Fibroblast of lung (primary cell): ENCODE data around the gene CALCB. TPM values are rescaled to one million over a fixed set of nuclear protein-coding genes. Genes with fewer than 3 reads are reported as not detected.

ENCODE experiments used
- DNase-seq, 2 donors: peaks; one replicate each; pipeline versions ENCODE4 v3.0.0 to v3.0.0-alpha.2; 2010; ENCODE audit warnings: low read depth in 2 of 2
- H2AFZ ChIP-seq: 2 replicates; pipeline ENCODE4 v1.5.1; 2012; ENCODE audit warnings: low read length, control low read depth, inconsistent platforms
- H3K27ac ChIP-seq: 2 replicates; pipeline ENCODE4 v1.5.1; 2011; ENCODE audit warnings: low read length, control low read depth; ENCODE audit not compliant: insufficient read depth
- H3K27me3 ChIP-seq: 2 replicates; pipeline ENCODE4 v1.5.1; 2011; ENCODE audit warnings: mild to moderate bottlenecking, low read length; ENCODE audit not compliant: control insufficient read depth, insufficient read depth
- H3K36me3 ChIP-seq: 2 replicates; pipeline ENCODE4 v1.5.1; 2011; ENCODE audit warnings: low read length; ENCODE audit not compliant: control insufficient read depth, insufficient read depth
- H3K4me1 ChIP-seq: 2 replicates; pipeline ENCODE4 v1.5.1; 2011; ENCODE audit warnings: low read length; ENCODE audit not compliant: control insufficient read depth, insufficient read depth; ENCODE audit errors: extremely low read depth
- H3K4me2 ChIP-seq: 2 replicates; pipeline ENCODE4 v1.5.1; 2011; ENCODE audit warnings: low read length, control low read depth; ENCODE audit not compliant: insufficient read depth; ENCODE audit errors: extremely low read depth
- H3K4me3 ChIP-seq, 4 experiments: fragments of 200-600 bp in 1 of 4; sonication (generic) in 1 of 4; replicated peaks in 1 of 4; 2 replicates each; pipeline ENCODE4 v1.5.1; 2011 to 2016; ENCODE audit warnings: low read length in 4 of 4, low read depth in 3 of 4, mild to moderate bottlenecking in 3 of 4, control low read depth in 2 of 4, inconsistent platforms in 1 of 4, mixed read lengths in 1 of 4; ENCODE audit not compliant: insufficient read depth in 1 of 4; ENCODE audit errors: control extremely low read depth in 1 of 4
- H3K79me2 ChIP-seq: 2 replicates; pipeline ENCODE4 v1.5.1; 2012; ENCODE audit warnings: mild to moderate bottlenecking, low read length, inconsistent platforms; ENCODE audit not compliant: control insufficient read depth, insufficient read depth
- H3K9ac ChIP-seq: 2 replicates; pipeline ENCODE4 v1.5.1; 2011; ENCODE audit warnings: mild to moderate bottlenecking, low read length, control low read depth; ENCODE audit not compliant: insufficient read depth
- H3K9me3 ChIP-seq: 2 replicates; pipeline ENCODE4 v1.5.1; 2012; ENCODE audit warnings: low read depth, low read length; ENCODE audit not compliant: control insufficient read depth, insufficient read depth
- H4K20me1 ChIP-seq: 2 replicates; pipeline ENCODE4 v1.5.1; 2011; ENCODE audit warnings: low read length; ENCODE audit not compliant: control insufficient read depth, insufficient read depth; ENCODE audit errors: extremely low read depth
- CTCF ChIP-seq, 2 donors: IDR thresholded peaks in 1 of 2; conservative IDR thresholded peaks in 1 of 2; 1 replicate in 1 of 2; 2 replicates in 1 of 2; pipeline ENCODE4 v1.5.1; 2011 to 2012; ENCODE audit warnings: low read length in 2 of 2, control low read depth in 1 of 2, inconsistent platforms in 1 of 2, low read depth in 1 of 2, mild to moderate bottlenecking in 1 of 2
- EZH2 ChIP-seq: IDR thresholded peaks from 2 replicates; pipeline ENCODE4 v1.5.1; 2012; ENCODE audit warnings: low read length, control low read depth, mild to moderate bottlenecking; ENCODE audit errors: missing control alignments
- polyA plus RNA-seq, 2 donors: library from polyadenylated mRNA; depleted of rRNA in 1 of 2; stranded (reverse) in 1 of 2; unstranded in 1 of 2; fragments of >200 nt; gene quantifications; 2 replicates each; pipeline ENCODE4 v1.2.1, GENCODE V29; 2011 to 2012; ENCODE audit warnings: missing spikeins in 1 of 2
- total RNA-seq: library from RNA; depleted of rRNA; stranded (reverse); fragments of >200 nt; gene quantifications from 2 replicates; pipeline ENCODE4 v1.2.1, GENCODE V29; 2014

Gene CALCB
- total and polyA plus RNA-seq, 2 donors (not counting 1 experiment from before 2014, with no cell fraction given): 0.06 to 0.17 TPM

- Histone ChIP-seq H3K9ac (no peak overlapping the region), H3K36me3 (no peaks in the 10 kb centered on the region), H3K27ac (no peak overlapping the region), H3K4me2 (no peak overlapping the region), H3K9me3 (no peaks in the 10 kb centered on the region), H3K79me2 (no peaks in the 10 kb centered on the region), H2AFZ (no peak overlapping the region), H3K4me1 (peaks cover 3% of the 10 kb centered on the region), H3K27me3 (no peaks in the 10 kb centered on the region), H4K20me1 (no peaks in the 10 kb centered on the region), H3K4me3 (no peak overlapping the region)
- TF ChIP-seq CTCF (conservative IDR thresholded peaks at IDR 0.05 in 1 of 2, IDR thresholded peaks at IDR 0.05 in 1 of 2; ENCODE audit: low read depth in 1 of 2, low read length in 2 of 2) (no peak), EZH2 (no peak)
- peak; percentile 62 to 72 for DNase-seq
These were observed 53.9 kb downstream of the CALCB start for GRCh38 chr11:15127341-15127740.

Other genes with a start within 250 kb of the CALCB start
- gene CYP2R1, start 181.4 kb upstream of the CALCB start, total RNA-seq: 10.5 and 13.9 TPM in 2 replicates
- 3.4 and 4.2 TPM in 2 replicates for gene CYP2R1, start 181.4 kb upstream of the CALCB start, polyA plus RNA-seq
- gene CALCA, start 101.2 kb upstream of the CALCB start, total RNA-seq: not detected in 2 replicates
- not detected in 2 replicates for gene CALCA, start 101.2 kb upstream of the CALCB start, polyA plus RNA-seq
- gene INSC, start 41.3 kb downstream of the CALCB start, total RNA-seq: 0.77 and 8.3 TPM in 2 replicates
- 0.90 and 2.1 TPM in 2 replicates for gene INSC, start 41.3 kb downstream of the CALCB start, polyA plus RNA-seq